ENCODE data around the gene SCRN1. TPM values are rescaled to one million over a fixed set of nuclear protein-coding genes. Genes with fewer than 3 reads are reported as not detected.

The SCRN1 gene
- total and polyA plus RNA-seq, 2 of the 4 experiments (the other 2 are of a cell fraction) = 57.1 to 124 TPM

DNA sequence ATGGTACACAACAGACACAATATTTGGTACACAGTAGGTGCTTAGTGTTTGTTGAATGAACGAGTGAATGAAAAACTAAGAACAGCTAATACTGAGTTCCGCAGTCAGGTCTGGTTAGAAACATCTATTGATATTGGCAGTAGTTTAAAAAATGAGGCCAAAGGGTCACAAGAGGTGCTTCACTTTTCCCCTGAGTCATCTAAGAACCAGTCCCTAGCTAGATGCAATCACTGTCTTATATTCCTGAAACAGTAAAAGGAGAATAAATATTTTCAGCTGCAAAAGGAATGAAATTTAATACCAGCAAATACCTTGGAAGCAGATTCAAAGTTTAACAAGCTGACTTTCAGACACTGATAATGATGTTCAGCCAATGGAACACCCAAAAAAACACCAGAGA lies 54.5 kb downstream of the SCRN1 start:
- peak; percentile 65 for ATAC-seq (ENCODE audit: low read depth)
- no peak overlapping the region for H3K4me3 ChIP-seq (ENCODE audit: insufficient read depth, low read depth, low read length)
- intact Hi-C loops (cut with micrococcal nuclease) = no loop called here

More for the DNA sequence above, 54.5 kb downstream of the SCRN1 start:
- ChIA-PET CTCF (no interaction called here), POLR2A (ENCODE audit: unreplicated experiment) (no interaction called here)
- no peak overlapping the region for H3K14ac ChIP-seq (replicated peaks; ENCODE audit: low read depth, low read length)
- BruUV-seq (replicated peaks) = no TSS peak
- no peak overlapping the region for H3K4ac ChIP-seq (ENCODE audit: low read depth, low read length)
- H2BK5ac ChIP-seq (ENCODE audit: low read depth, low read length, poor library complexity, severe bottlenecking) = no peak overlapping the region
- H2BK120ac ChIP-seq (ENCODE audit: low read depth, low read length) = no peak overlapping the region
- peak; percentile 34 for DNase-seq
- 60% methylated on average over 1 of the region's 2 CpGs; no CpG with 5 or more reads in 1 of the 2 experiments for WGBS, 2 experiments (ENCODE audit: extremely low coverage in 2 of 2, insufficient read length in 1 of 2)
- no peak for TF ChIP-seq RAD21 (IDR thresholded peaks at IDR 0.05; ENCODE audit: low read length)
- TF ChIP-seq, protein P1, sequence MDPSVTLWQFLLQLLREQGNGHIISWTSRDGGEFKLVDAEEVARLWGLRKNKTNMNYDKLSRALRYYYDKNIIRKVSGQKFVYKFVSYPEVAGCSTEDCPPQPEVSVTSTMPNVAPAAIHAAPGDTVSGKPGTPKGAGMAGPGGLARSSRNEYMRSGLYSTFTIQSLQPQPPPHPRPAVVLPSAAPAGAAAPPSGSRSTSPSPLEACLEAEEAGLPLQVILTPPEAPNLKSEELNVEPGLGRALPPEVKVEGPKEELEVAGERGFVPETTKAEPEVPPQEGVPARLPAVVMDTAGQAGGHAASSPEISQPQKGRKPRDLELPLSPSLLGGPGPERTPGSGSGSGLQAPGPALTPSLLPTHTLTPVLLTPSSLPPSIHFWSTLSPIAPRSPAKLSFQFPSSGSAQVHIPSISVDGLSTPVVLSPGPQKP (IDR thresholded peaks at IDR 0.05; ENCODE audit: borderline replicate concordance, low read depth, low read length) = no peak
- no peak for TF ChIP-seq RFX5 (IDR thresholded peaks at IDR 0.05; ENCODE audit: low read depth, low read length)
- H3K27me3 ChIP-seq (ENCODE audit: control insufficient read depth, insufficient read depth, low read length) = no peaks in the 10 kb centered on the region
- H2AK9ac ChIP-seq (replicated peaks; ENCODE audit: low read depth, low read length, poor library complexity) = no peak overlapping the region
- no peak overlapping the region for H4K8ac ChIP-seq (ENCODE audit: low read depth in 2 of 2, low read length in 2 of 2)
- H2BK20ac ChIP-seq (ENCODE audit: low read depth, low read length) = no peak overlapping the region
- no peak overlapping the region for H3K18ac ChIP-seq (ENCODE audit: low read depth, low read length)
- H4K91ac ChIP-seq (ENCODE audit: insufficient read depth, low read depth, low read length) = no peak overlapping the region
- H2AK5ac ChIP-seq (ENCODE audit: low read depth, low read length) = no peak overlapping the region
- no peaks in the 10 kb centered on the region for H3K9me3 ChIP-seq (ENCODE audit: control insufficient read depth, insufficient read depth, low read length)
- no peak overlapping the region for H2AFZ ChIP-seq (replicated peaks; ENCODE audit: low read length, poor library complexity)
- H3K36me3 ChIP-seq (ENCODE audit: control insufficient read depth, insufficient read depth, low read length) = peaks cover 37% of the 10 kb centered on the region
- H2BK15ac ChIP-seq (ENCODE audit: low read depth, low read length) = no peak overlapping the region
- 0 out of 2 replicates have a peak, but pooled peaks cover 2% of the 10 kb centered on the region for H4K20me1 ChIP-seq (ENCODE audit: insufficient read depth, low read length)
- no peak overlapping the region for H3K27ac ChIP-seq (ENCODE audit: insufficient read depth, low read length)
- in situ Hi-C loops (cut with MboI; ENCODE audit: low sequenced_read_pairs) = no loop called here
- H3K9ac ChIP-seq (ENCODE audit: low read depth, low read length) = no peak overlapping the region
- no peak overlapping the region for H3K4me2 ChIP-seq (ENCODE audit: low read depth, low read length)
- H3K4me1 ChIP-seq (ENCODE audit: control insufficient read depth, insufficient read depth, low read length) = peaks cover 4% of the 10 kb centered on the region
- peaks cover 9% of the 10 kb centered on the region for H3K9me1 ChIP-seq (ENCODE audit: insufficient read depth, low read length)
- dilution Hi-C loops (cut with HindIII; ENCODE audit: low sequenced_read_pairs, unreplicated experiment) = no loop called here
- H3K23ac ChIP-seq (ENCODE audit: low read depth, low read length) = no peak overlapping the region
- H3K79me1 ChIP-seq (ENCODE audit: low read depth in 1 of 2, low read length in 2 of 2) = peaks cover 11 to 37% of the 10 kb centered on the region in 2 experiments; a peak in 3 of 4 replicates
- no peak overlapping the region for H3K56ac ChIP-seq (ENCODE audit: extremely low read depth, insufficient read depth, low read length)
- no peak overlapping the region for H4K5ac ChIP-seq (ENCODE audit: low read depth, low read length)

Data from IMR-90 (cell line).